HG03103 (cell line): ENCODE measurements around the gene AGO4.

ENCODE experiments used
- ATAC-seq: cut with Tn5 transposase; IDR thresholded peaks from one replicate; pipeline ENCODE4 v1.9.1; 2021; ENCODE audit warnings: low read depth; ENCODE audit not compliant: unreplicated experiment

Gene AGO4

DNA sequence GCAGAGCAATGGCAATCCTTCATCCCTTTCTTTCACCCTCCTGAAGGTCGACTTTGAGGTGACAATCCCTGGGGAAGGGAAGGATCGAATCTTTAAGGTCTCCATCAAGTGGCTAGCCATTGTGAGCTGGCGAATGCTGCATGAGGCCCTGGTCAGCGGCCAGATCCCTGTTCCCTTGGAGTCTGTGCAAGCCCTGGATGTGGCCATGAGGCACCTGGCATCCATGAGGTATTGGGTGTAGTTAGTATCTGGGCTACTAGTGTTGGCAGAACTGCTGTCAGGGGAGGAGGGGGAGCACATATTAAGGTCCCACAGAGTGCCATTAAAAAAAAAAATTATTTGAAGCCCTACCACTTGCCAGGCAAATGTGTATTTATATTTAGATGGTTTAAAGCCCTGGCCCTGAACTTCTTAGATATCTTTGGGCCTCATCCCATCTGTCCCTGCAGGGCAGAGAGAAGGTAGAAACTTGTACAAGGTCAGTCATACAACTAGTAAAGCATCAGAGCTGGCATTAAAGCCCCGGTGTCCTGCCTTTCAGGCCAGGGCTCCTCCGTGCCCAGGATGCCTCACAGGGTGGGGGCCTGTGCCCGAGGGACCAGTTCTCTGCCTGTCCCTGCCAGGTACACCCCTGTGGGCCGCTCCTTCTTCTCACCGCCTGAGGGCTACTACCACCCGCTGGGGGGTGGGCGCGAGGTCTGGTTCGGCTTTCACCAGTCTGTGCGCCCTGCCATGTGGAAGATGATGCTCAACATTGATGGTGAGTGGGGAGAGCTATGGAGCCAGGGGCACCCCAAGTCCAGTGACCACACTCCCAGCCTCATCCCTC lies 85.4 kb downstream of the AGO4 start:
- no peak for ATAC-seq

DNA sequence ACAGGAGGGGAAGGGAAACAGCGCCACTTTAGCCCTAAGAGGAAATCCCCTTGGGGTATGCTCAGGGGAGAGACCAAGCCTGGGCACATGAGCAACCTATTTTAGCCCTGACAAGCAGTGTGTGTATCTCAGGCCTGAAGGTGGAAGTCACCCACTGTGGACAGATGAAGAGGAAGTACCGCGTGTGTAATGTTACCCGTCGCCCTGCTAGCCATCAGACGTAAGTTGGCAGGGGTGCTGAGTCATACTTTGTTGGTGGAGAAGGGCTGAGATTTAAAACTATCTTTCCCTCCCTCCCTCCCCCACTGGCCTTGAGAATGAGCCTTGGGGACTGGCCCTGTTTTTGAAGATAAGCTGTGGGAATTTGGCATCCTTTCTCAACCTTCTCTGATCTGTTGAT lies 86.4 kb downstream of the AGO4 start:
- peak; percentile 65 for ATAC-seq

DNA sequence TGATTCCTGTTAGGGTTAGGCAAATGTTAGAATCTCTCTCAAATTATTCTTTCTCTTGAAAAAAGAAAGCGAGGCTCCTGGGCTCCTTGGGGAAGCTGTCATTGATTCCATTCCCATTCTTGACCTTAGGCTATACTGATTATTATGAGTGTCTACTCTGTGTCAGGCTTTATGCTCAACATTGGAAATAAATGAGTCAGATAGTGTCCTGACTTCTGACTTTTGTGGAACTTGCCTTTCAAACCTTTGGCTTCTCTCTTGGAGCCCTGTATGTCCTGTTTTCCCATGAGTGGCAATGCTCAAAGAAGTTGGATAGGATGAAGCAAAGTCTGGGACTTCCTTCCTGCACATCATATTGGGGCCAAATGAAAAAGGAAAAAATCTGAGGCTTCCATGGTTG lies 86.8 kb downstream of the AGO4 start:
- no peak for ATAC-seq

DNA sequence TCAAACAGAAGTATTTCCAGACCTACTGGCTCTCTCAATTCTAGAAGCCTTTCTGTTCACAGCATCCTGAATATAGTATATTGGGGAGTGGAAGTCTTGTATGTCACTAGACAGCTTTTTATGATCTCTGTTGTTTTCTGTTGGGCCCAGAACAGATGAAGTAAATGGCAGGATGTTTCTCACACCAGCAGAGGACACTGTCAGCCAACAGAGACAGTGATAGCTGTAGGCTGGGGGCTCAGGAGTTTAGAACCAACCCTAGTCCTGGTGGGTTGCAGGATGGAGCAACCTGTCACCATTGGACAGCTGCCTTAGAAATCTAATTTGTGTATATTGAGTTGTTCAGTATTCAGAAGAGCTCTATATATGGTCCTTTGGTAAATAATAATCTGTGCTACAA lies 92.1 kb downstream of the AGO4 start:
- no peak for ATAC-seq

DNA sequence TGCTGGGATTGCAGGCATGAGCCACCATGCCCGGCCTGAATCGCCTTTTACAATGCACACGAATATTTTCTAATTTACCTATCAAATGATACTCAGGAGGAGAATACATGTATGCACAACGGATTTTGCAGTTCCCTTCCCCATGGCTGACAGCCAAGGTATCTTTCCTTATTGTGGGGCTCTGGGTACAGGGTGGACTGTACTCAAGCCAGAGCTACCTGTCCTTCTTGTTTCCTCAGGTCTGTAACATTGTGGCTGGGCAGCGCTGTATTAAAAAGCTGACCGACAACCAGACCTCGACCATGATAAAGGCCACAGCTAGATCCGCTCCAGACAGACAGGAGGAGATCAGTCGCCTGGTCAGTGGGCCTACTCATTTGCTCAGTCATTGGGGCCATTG lies 93.4 kb downstream of the AGO4 start:
- no peak for ATAC-seq

DNA sequence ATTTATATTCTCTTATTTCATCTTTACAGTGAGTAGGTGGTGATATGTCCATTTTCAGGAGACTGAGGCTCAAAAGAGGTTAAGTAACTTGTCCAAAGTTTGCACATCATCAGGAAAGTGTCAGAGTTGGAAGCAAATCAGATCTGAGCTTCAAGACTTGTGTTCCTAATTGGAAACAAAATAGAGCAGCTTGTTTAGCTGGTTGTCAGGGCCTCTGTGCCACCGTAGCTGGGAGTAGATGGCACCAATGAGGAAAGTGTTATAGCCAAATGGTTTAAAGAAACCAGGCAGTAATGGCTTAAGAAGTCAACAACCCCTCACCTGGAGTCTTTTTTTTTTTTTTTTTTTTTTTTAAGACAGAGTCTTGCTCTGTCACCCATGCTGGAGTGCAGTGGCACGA lies 94.9 kb downstream of the AGO4 start:
- no peak for ATAC-seq
